Measurements from ENCODE around the gene PTPN2. TPM values are rescaled to one million over a fixed set of nuclear protein-coding genes. Genes with fewer than 3 reads are reported as not detected.

Gene PTPN2
- total and polyA plus RNA-seq, 2 donors (not counting 1 experiment from before 2014, with no cell fraction given): 41.2 to 75.5 TPM

DNA sequence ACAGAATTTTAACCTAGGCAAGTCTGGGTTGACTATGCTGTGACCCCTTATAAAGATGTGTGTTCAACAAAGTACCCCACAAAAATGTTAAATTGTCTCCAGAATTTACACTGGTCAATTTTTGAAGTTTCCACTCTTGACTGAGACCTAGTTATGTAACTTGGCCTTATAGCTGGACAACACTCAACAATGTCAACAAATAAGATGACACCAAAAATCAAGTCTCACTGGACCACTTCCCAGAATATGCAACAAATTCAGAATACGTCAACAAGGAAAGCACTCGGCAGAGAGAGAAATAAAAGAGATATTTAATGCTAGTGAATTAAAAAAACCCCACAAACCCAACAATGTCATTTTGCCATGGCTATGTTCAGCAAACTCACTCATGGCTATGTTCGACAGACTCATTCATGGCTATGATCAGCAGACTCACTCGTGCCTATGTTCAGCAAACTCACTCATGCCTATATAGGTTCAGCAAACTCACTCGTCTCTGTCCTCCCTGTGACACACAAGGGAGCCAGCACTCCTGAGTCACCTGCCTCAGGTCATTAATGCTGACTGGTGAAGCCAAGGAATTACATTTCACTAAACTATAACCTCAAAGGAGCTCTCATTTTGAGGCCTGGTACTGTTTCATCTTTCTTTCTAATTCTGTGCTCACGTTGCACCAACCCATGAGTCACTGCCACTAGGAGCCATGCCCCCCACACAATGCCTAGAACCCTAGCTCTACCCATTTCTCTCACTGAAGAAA is 72.7 kb downstream of the PTPN2 start:
- H3K27ac Mint-ChIP-seq: no peak overlapping the region
- no peak for TF ChIP-seq EZH2 (IDR thresholded peaks at IDR 0.05; ENCODE audit: borderline replicate concordance, insufficient read depth, low read depth, low read length, poor library complexity, severe bottlenecking)
- TF ChIP-seq, protein P1, sequence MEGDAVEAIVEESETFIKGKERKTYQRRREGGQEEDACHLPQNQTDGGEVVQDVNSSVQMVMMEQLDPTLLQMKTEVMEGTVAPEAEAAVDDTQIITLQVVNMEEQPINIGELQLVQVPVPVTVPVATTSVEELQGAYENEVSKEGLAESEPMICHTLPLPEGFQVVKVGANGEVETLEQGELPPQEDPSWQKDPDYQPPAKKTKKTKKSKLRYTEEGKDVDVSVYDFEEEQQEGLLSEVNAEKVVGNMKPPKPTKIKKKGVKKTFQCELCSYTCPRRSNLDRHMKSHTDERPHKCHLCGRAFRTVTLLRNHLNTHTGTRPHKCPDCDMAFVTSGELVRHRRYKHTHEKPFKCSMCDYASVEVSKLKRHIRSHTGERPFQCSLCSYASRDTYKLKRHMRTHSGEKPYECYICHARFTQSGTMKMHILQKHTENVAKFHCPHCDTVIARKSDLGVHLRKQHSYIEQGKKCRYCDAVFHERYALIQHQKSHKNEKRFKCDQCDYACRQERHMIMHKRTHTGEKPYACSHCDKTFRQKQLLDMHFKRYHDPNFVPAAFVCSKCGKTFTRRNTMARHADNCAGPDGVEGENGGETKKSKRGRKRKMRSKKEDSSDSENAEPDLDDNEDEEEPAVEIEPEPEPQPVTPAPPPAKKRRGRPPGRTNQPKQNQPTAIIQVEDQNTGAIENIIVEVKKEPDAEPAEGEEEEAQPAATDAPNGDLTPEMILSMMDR (IDR thresholded peaks at IDR 0.05): no peak
- H3K4me3 Mint-ChIP-seq: no peak overlapping the region
- WGBS (ENCODE audit: insufficient coverage): 89% methylated on average over 4 of the region's 6 CpGs
- CTCF ChIA-PET: no interaction called here
- Histone ChIP-seq H3K27me3 (replicated peaks in 1 of 4; ENCODE audit: control extremely low read depth in 1 of 4, control insufficient read depth in 3 of 4, insufficient read depth in 4 of 4, low read length in 3 of 4) (no peaks in the 10 kb centered on the region), H4K20me1 (ENCODE audit: control insufficient read depth, insufficient read depth, low read length, poor library complexity, severe bottlenecking) (no peaks in the 10 kb centered on the region), H3K4me3 (ENCODE audit: control extremely low read depth in 1 of 5, extremely low read depth in 1 of 5, insufficient read depth in 1 of 5, low read depth in 2 of 5, low read length in 4 of 5) (no peak overlapping the region), H3K9ac (ENCODE audit: low read length) (no peak overlapping the region), H3K27ac (ENCODE audit: low read length in 2 of 2) (no peak overlapping the region), H3K9me3 (ENCODE audit: control extremely low read depth in 1 of 3, control insufficient read depth in 2 of 3, insufficient read depth in 1 of 3, low read length in 2 of 3) (no peaks in the 10 kb centered on the region), H3K4me2 (replicated peaks; ENCODE audit: low read depth, low read length, poor library complexity, severe bottlenecking) (no peak overlapping the region), H3K79me2 (ENCODE audit: control insufficient read depth, insufficient read depth, low read length) (peaks cover 9% of the 10 kb centered on the region), H3K36me3 (replicated peaks in 1 of 2; ENCODE audit: control extremely low read depth in 1 of 2, control insufficient read depth in 1 of 2, extremely low read depth in 1 of 2, insufficient read depth in 2 of 2, low read length in 1 of 2) (peaks cover 16 to 56% of the 10 kb centered on the region in 2 experiments), H2AFZ (ENCODE audit: insufficient read depth, low read depth, low read length, poor library complexity, severe bottlenecking) (no peak overlapping the region), H3K4me1 (ENCODE audit: control insufficient read depth in 2 of 2, insufficient read depth in 2 of 2, low read length in 2 of 2) (no peaks in the 10 kb centered on the region)
- ATAC-seq (ENCODE audit: low read depth) (no peak), DNase-seq (no peak)
- H3K9me3 Mint-ChIP-seq (ENCODE audit: insufficient read depth): no peaks in the 10 kb centered on the region
- H3K4me1 Mint-ChIP-seq: no peaks in the 10 kb centered on the region
- POLR2A ChIA-PET: no interaction called here
- no peaks in the 10 kb centered on the region for H3K27me3 Mint-ChIP-seq
- intact Hi-C loops (cut with micrococcal nuclease): no loop called here

All from B cell (primary cell).